Immature natural killer cell (primary cell): ENCODE measurements around the gene CGB1. TPM values are rescaled to one million over a fixed set of nuclear protein-coding genes. Genes with fewer than 3 reads are reported as not detected.
A peak's percentile ranks its signal among the peaks of the same experiment; 100 is the strongest.

Source experiments
- DNase-seq, 3 donors: peaks; one replicate each; pipeline ENCODE4 v3.0.0; 2022; ENCODE audit warnings: mixed read lengths in 1 of 3
- H3K27ac Mint-ChIP-seq, 6 donors: one replicate each; pipeline ENCODE4 v1.8.0; 2020; ENCODE audit warnings: mixed read lengths in 6 of 6, mild to moderate bottlenecking in 5 of 6, inconsistent platforms in 4 of 6, moderate library complexity in 3 of 6
- H3K27me3 Mint-ChIP-seq, 3 donors: one replicate each; pipeline ENCODE4 v1.8.0; 2020 to 2021; ENCODE audit warnings: low read depth in 3 of 3, mild to moderate bottlenecking in 3 of 3, mixed read lengths in 3 of 3, moderate library complexity in 3 of 3, inconsistent platforms in 1 of 3
- H3K36me3 Mint-ChIP-seq, 3 donors: one replicate each; pipeline ENCODE4 v1.8.0; 2020; ENCODE audit warnings: mixed read lengths in 3 of 3, inconsistent platforms in 2 of 3, mild to moderate bottlenecking in 2 of 3
- H3K4me1 Mint-ChIP-seq, 2 donors: one replicate each; pipeline ENCODE4 v1.8.0; 2020; ENCODE audit warnings: inconsistent platforms in 2 of 2, mild to moderate bottlenecking in 2 of 2, mixed read lengths in 2 of 2, moderate library complexity in 1 of 2
- H3K4me3 Mint-ChIP-seq, 5 donors: one replicate each; pipeline ENCODE4 v1.8.0; 2020; ENCODE audit warnings: mild to moderate bottlenecking in 5 of 5, mixed read lengths in 5 of 5, inconsistent platforms in 3 of 5, moderate library complexity in 3 of 5
- H3K9me3 Mint-ChIP-seq, 6 donors: one replicate each; pipeline ENCODE4 v1.8.0; 2020; ENCODE audit warnings: mild to moderate bottlenecking in 6 of 6, mixed read lengths in 6 of 6, inconsistent platforms in 4 of 6, moderate library complexity in 3 of 6
- polyA plus RNA-seq, 3 donors: library from polyadenylated mRNA; unstranded; fragments of 300-500 nt; fragmentation: Illumina TruSeq; gene quantifications; one replicate each; pipeline ENCODE4 v1.2.3, GENCODE V29; 2021

The CGB1 gene
- polyA plus RNA-seq, 3 donors from 2014 or later = not detected

DNA sequence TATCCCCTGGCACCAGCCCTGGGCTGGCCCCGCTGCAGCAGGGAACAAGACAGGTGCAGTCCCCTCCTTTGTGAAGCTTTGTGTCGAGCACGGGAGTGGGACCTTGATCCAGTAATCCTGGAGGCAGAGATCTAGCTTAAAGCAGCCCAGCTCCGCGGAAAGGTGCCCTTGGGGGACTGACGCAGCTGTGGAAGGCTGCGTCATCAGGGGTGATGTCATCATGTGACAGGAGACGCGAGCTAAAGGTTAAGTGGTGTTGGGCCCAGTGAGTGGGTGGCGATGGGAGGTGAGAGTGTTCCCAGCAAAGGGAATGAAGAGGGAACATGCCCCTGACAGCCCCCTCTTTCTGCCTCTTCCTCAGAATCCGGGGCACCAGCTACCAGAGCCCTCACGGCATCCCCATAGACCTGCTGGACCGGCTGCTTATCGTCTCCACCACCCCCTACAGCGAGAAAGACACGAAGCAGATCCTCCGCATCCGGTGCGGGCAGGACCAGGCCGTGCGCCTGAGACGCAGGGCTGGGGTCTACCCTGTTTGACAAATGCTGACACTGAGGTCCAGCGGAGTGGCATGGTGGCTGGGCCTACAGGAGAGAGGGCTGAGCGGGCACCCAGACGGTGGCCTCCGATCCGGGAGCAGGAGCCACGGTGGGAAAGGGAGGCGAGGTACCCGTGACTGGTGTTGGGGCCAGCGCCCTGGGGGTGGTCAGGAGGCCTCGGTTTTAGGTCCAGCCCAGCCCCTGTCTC, 22.4 kb downstream of the CGB1 start:
- DNase-seq = no peak
- Mint-ChIP-seq H3K4me3 (no peak overlapping the region), H3K9me3 (no peaks in the 10 kb centered on the region), H3K27me3 (peaks cover 0 to 4% (median 1%) of the 10 kb centered on the region in 3 donors), H3K4me1 (peaks cover 11 to 16% of the 10 kb centered on the region in 2 donors), H3K36me3 (peaks cover 0 to 7% (median 4%) of the 10 kb centered on the region in 3 donors), H3K27ac (no peak overlapping the region)

DNA sequence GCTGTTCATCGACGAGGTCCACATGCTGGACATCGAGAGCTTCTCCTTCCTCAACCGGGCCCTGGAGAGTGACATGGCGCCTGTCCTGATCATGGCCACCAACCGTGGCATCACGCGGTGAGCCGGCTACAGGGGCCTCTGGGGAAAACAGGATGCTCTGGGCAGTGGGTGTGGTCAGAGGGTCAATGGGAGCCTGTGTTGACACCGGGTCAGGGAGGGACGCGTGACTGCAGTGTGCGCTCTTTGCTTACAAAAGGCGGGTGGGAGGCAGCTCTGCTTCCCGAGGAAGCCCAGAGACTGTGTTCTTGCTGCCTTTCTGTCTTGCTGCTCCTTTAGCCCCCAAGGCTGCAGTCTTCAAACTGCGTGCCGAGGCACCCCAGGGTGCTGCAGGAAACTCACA, 25.5 kb downstream of the CGB1 start:
- Mint-ChIP-seq H3K27me3 (peaks cover 0 to 1% (median 0%) of the 10 kb centered on the region in 3 donors), H3K4me3 (no peak overlapping the region), H3K27ac (no peak overlapping the region), H3K9me3 (no peaks in the 10 kb centered on the region), H3K36me3 (peaks cover 0 to 12% (median 4%) of the 10 kb centered on the region in 3 donors), H3K4me1 (no peaks in the 10 kb centered on the region)
- DNase-seq = no peak

- H3K4me1 Mint-ChIP-seq = no peaks in the 10 kb centered on the region
- H3K4me3 Mint-ChIP-seq = no peak overlapping the region
- DNase-seq = no peak
- peaks cover 0 to 12% (median 4%) of the 10 kb centered on the region in 3 donors for H3K36me3 Mint-ChIP-seq
- peaks cover 0 to 1% (median 0%) of the 10 kb centered on the region in 3 donors for H3K27me3 Mint-ChIP-seq
- H3K27ac Mint-ChIP-seq = peak overlapping the region in 1 of 6 donors; percentile 69
- no peaks in the 10 kb centered on the region for H3K9me3 Mint-ChIP-seq
Observed at GRCh38 chr19:49010453-49010852, 26.2 kb downstream of the CGB1 start.

- peaks cover 0 to 15% (median 5%) of the 10 kb centered on the region in 3 donors for H3K36me3 Mint-ChIP-seq
- H3K27me3 Mint-ChIP-seq = peaks cover 0 to 1% (median 0%) of the 10 kb centered on the region in 3 donors
- H3K4me1 Mint-ChIP-seq = no peaks in the 10 kb centered on the region
- no peak for DNase-seq
- H3K27ac Mint-ChIP-seq = no peak overlapping the region
- H3K4me3 Mint-ChIP-seq = no peak overlapping the region
- no peaks in the 10 kb centered on the region for H3K9me3 Mint-ChIP-seq
Observed at GRCh38 chr19:49009828-49010227, 26.9 kb downstream of the CGB1 start.

- Mint-ChIP-seq H3K4me3 (no peak overlapping the region), H3K9me3 (no peaks in the 10 kb centered on the region), H3K36me3 (peaks cover 3 to 21% (median 11%) of the 10 kb centered on the region in 3 donors), H3K27me3 (peaks cover 0 to 1% (median 0%) of the 10 kb centered on the region in 3 donors), H3K27ac (no peak overlapping the region), H3K4me1 (no peaks in the 10 kb centered on the region)
- DNase-seq = no peak
Observed at GRCh38 chr19:49006905-49007304, 29.8 kb downstream of the CGB1 start.

DNA sequence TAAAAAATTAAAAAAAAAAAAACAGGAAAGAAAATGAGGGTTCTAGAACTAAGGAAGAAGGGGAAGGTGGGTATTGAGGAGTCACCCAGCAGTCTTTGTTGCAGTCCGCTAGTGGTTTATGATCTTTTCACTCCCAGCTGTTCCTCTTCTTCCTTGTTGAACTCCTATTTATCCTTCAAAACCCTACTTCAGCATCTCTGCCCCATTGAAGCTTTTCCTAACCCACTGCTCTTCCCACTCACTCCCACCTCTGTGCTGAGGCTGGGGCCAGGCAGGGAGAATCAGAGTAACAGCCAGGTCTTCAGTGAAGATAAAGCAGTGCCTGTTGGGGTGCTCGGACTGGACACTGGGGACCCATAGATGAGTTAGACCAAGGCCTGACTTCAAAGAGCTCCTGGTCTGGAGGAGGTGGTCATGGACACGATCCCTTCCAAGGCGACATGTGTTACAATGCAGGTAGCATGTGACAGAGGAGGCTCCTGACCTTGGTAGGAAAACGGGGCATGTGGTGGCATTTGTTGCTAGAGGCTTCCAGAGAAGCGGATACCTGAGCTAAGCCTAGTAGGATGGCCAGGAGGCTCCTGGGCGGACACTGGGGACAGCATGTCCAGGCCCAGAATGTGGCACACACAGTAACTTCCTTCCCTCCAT, 31.6 kb downstream of the CGB1 start:
- Mint-ChIP-seq H3K4me3 (no peak overlapping the region), H3K27me3 (peaks cover 0 to under 1% (median 0%) of the 10 kb centered on the region in 3 donors), H3K4me1 (no peaks in the 10 kb centered on the region), H3K9me3 (no peaks in the 10 kb centered on the region), H3K36me3 (peaks cover 3 to 17% (median 7%) of the 10 kb centered on the region in 3 donors), H3K27ac (no peak overlapping the region)
- no peak for DNase-seq

- Mint-ChIP-seq H3K27me3 (no peaks in the 10 kb centered on the region), H3K4me1 (peaks cover 1 to 8% of the 10 kb centered on the region in 2 donors), H3K27ac (no peak overlapping the region)
Observed at GRCh38 chr19:49004133-49004532, 32.6 kb downstream of the CGB1 start.

GRCh38 chr19:48999481-49000325, 37.0 kb downstream of the CGB1 start:
- Mint-ChIP-seq H3K9me3 (no peaks in the 10 kb centered on the region), H3K4me3 (no peak overlapping the region), H3K27me3 (no peaks in the 10 kb centered on the region), H3K27ac (no peak overlapping the region), H3K4me1 (peaks cover 8 to 21% of the 10 kb centered on the region in 2 donors), H3K36me3 (peaks cover 3 to 6% (median 4%) of the 10 kb centered on the region in 3 donors)
- peak; percentile 29 to 49 (median 34) for DNase-seq

More at GRCh38 chr19:49004133-49004532, 32.6 kb downstream of the CGB1 start:
- Mint-ChIP-seq H3K36me3 (peaks cover 3 to 14% (median 7%) of the 10 kb centered on the region in 3 donors), H3K4me3 (no peak overlapping the region), H3K9me3 (no peaks in the 10 kb centered on the region)
- DNase-seq = no peak

GRCh38 chr19:48997972-48998371, 38.7 kb downstream of the CGB1 start:
- Mint-ChIP-seq H3K9me3 (no peaks in the 10 kb centered on the region), H3K4me3 (no peak overlapping the region), H3K27me3 (peaks cover 0 to 5% (median 4%) of the 10 kb centered on the region in 3 donors), H3K4me1 (peaks cover 18 to 33% of the 10 kb centered on the region in 2 donors), H3K36me3 (no peaks in the 10 kb centered on the region), H3K27ac (peak overlapping the region in 1 of 6 donors; percentile 21)
- DNase-seq = peak in 2 of 3 donors; percentile 14 to 30

- H3K36me3 Mint-ChIP-seq = peaks cover 0 to 4% (median 0%) of the 10 kb centered on the region in 3 donors
- DNase-seq = no peak
- H3K27ac Mint-ChIP-seq = peak overlapping the region; percentile 90 to 99 (median 96)
- H3K27me3 Mint-ChIP-seq = peaks cover 4 to 5% (median 5%) of the 10 kb centered on the region in 3 donors
- peak overlapping the region; percentile 91 to 99 (median 95) for H3K4me3 Mint-ChIP-seq
- H3K4me1 Mint-ChIP-seq = peaks cover 27 to 38% of the 10 kb centered on the region in 2 donors
- no peaks in the 10 kb centered on the region for H3K9me3 Mint-ChIP-seq
Observed at GRCh38 chr19:48994035-48994386, 42.7 kb downstream of the CGB1 start.

GRCh38 chr19:48993175-48994034, 43.3 kb downstream of the CGB1 start, which contains the start of the genes GYS1 and RUVBL2:
TSS of gene GYS1 (minus strand) at chr19:48993309. CDS start at chr19:48993112, 197 bp downstream.
TSS of gene RUVBL2 (plus strand) at chr19:48993887. CDS start at chr19:48993912, 25 bp downstream.
- Mint-ChIP-seq H3K4me3 (peak within 1 kb of the TSS; percentile 91 to 99 (median 95)), H3K9me3 (no peaks in the 10 kb centered on the region), H3K36me3 (peaks cover 4 to 8% (median 5%) of the 10 kb centered on the region in 3 donors), H3K27me3 (peaks cover 4 to 5% (median 5%) of the 10 kb centered on the region in 3 donors), H3K27ac (peak within 1 kb of the TSS; percentile 90 to 99 (median 96)), H3K4me1 (peaks cover 27 to 38% of the 10 kb centered on the region in 2 donors)
- peak; percentile 99 to 100 (median 100) for DNase-seq

GRCh38 chr19:48992581-48993174, 44.0 kb downstream of the CGB1 start:
- H3K27ac Mint-ChIP-seq = peak overlapping the region; percentile 83 to 99 (median 94)
- no peak for DNase-seq
- H3K36me3 Mint-ChIP-seq = peaks cover 4 to 12% (median 7%) of the 10 kb centered on the region in 3 donors
- H3K9me3 Mint-ChIP-seq = no peaks in the 10 kb centered on the region
- H3K27me3 Mint-ChIP-seq = peaks cover 4 to 5% (median 5%) of the 10 kb centered on the region in 3 donors
- H3K4me3 Mint-ChIP-seq = peak overlapping the region; percentile 91 to 99 (median 95)
- peaks cover 27 to 34% of the 10 kb centered on the region in 2 donors for H3K4me1 Mint-ChIP-seq
